Nephron progenitor cell (in vitro differentiated cells): ENCODE measurements around the gene CACNA1C.
A peak's percentile ranks its signal among the peaks of the same experiment; 100 is the strongest.

Experiments used
- DNase-seq: peaks from one replicate; pipeline ENCODE4 v3.0.0; 2021
- H3K27ac Mint-ChIP-seq: 2 replicates; pipeline ENCODE4 v1.8.0; 2021; ENCODE audit warnings: mild to moderate bottlenecking, moderate library complexity, mixed read lengths
- H3K27me3 Mint-ChIP-seq: 2 replicates; pipeline ENCODE4 v1.8.0; 2021; ENCODE audit warnings: mild to moderate bottlenecking, low read depth, mixed read lengths; ENCODE audit not compliant: poor library complexity
- H3K36me3 Mint-ChIP-seq: 2 replicates; pipeline ENCODE4 v1.8.0; 2021; ENCODE audit warnings: low read depth, mixed read lengths
- H3K4me1 Mint-ChIP-seq: 2 replicates; pipeline ENCODE4 v1.8.0; 2021; ENCODE audit warnings: mixed read lengths
- H3K4me3 Mint-ChIP-seq: 2 replicates; pipeline ENCODE4 v1.8.0; 2021; ENCODE audit warnings: mild to moderate bottlenecking, moderate library complexity, mixed read lengths
- H3K9me3 Mint-ChIP-seq: 2 replicates; pipeline ENCODE4 v1.8.0; 2021; ENCODE audit warnings: mild to moderate bottlenecking, moderate library complexity, mixed read lengths
- CTCF ChIP-seq: fragments of 200-600 bp; sonication (generic); IDR thresholded peaks from 2 replicates; pipeline ENCODE4 v1.5.0; 2021; ENCODE audit warnings: antibody characterized with exemption

CACNA1C gene

GRCh38 chr12:2017546-2018337 lies 35.0 kb upstream of the CACNA1C start:
- TF ChIP-seq CTCF: no peak
- H3K4me1 Mint-ChIP-seq: peaks cover 61% of the 10 kb centered on the region
- peak overlapping the region; percentile 88 for H3K27ac Mint-ChIP-seq
- no peaks in the 10 kb centered on the region for H3K36me3 Mint-ChIP-seq
- peaks cover 7% of the 10 kb centered on the region for H3K27me3 Mint-ChIP-seq
- peak overlapping the region; percentile 39 for H3K4me3 Mint-ChIP-seq
- H3K9me3 Mint-ChIP-seq: no peaks in the 10 kb centered on the region
- peak; percentile 32 for DNase-seq

- peak; percentile 33 for DNase-seq
- Mint-ChIP-seq H3K9me3 (no peaks in the 10 kb centered on the region), H3K27ac (peak overlapping the region; percentile 52), H3K4me3 (peak overlapping the region; percentile 39), H3K36me3 (no peaks in the 10 kb centered on the region), H3K4me1 (peaks cover 59% of the 10 kb centered on the region), H3K27me3 (peaks cover 14% of the 10 kb centered on the region)
- TF ChIP-seq CTCF: no peak
Measured at GRCh38 chr12:2018391-2018790, 34.4 kb upstream of the CACNA1C start.

- Mint-ChIP-seq H3K27ac (no peak overlapping the region), H3K36me3 (no peaks in the 10 kb centered on the region), H3K4me3 (no peak overlapping the region), H3K4me1 (peaks cover 53% of the 10 kb centered on the region), H3K9me3 (no peaks in the 10 kb centered on the region), H3K27me3 (peaks cover 16% of the 10 kb centered on the region)
- DNase-seq: no peak
- no peak for TF ChIP-seq CTCF
Measured at GRCh38 chr12:2019126-2019525, 33.7 kb upstream of the CACNA1C start.

GRCh38 chr12:2020511-2020910 lies 32.3 kb upstream of the CACNA1C start:
- Mint-ChIP-seq H3K27me3 (peaks cover 16% of the 10 kb centered on the region), H3K4me1 (peaks cover 41% of the 10 kb centered on the region), H3K9me3 (peaks cover 4% of the 10 kb centered on the region), H3K27ac (no peak overlapping the region), H3K4me3 (no peak overlapping the region), H3K36me3 (no peaks in the 10 kb centered on the region)
- no peak for DNase-seq
- no peak for TF ChIP-seq CTCF

- Mint-ChIP-seq H3K4me1 (peaks cover 20% of the 10 kb centered on the region), H3K36me3 (no peaks in the 10 kb centered on the region), H3K9me3 (peaks cover 4% of the 10 kb centered on the region), H3K27me3 (peaks cover 16% of the 10 kb centered on the region), H3K27ac (no peak overlapping the region), H3K4me3 (no peak overlapping the region)
- no peak for TF ChIP-seq CTCF
- no peak for DNase-seq
Measured at GRCh38 chr12:2023365-2023764, 29.4 kb upstream of the CACNA1C start.

- no peaks in the 10 kb centered on the region for H3K36me3 Mint-ChIP-seq
- no peak for TF ChIP-seq CTCF
- peaks cover 4% of the 10 kb centered on the region for H3K9me3 Mint-ChIP-seq
- peaks cover 19% of the 10 kb centered on the region for H3K27me3 Mint-ChIP-seq
- H3K4me3 Mint-ChIP-seq: no peak overlapping the region
- no peak overlapping the region for H3K27ac Mint-ChIP-seq
- H3K4me1 Mint-ChIP-seq: peaks cover 17% of the 10 kb centered on the region
- DNase-seq: no peak
Measured at GRCh38 chr12:2027351-2027750, 25.4 kb upstream of the CACNA1C start.
